Activated T-cell treated with anti-CD3 and anti-CD28 coated beads, Interleukin-2, amount 50 U/mL, for 48 hours (primary cell): ENCODE data around the gene HLA-DQA1.
"Not testable (repeated sequence)": the region's sequence is repeated elsewhere in the genome, so short reads cannot be mapped to it uniquely, and the experiment has no call there.

Source experiments
- DNase-seq, 2 experiments: peaks; one replicate each; pipeline ENCODE4 v3.0.0-alpha.2; 2020

HLA-DQA1 gene

DNA sequence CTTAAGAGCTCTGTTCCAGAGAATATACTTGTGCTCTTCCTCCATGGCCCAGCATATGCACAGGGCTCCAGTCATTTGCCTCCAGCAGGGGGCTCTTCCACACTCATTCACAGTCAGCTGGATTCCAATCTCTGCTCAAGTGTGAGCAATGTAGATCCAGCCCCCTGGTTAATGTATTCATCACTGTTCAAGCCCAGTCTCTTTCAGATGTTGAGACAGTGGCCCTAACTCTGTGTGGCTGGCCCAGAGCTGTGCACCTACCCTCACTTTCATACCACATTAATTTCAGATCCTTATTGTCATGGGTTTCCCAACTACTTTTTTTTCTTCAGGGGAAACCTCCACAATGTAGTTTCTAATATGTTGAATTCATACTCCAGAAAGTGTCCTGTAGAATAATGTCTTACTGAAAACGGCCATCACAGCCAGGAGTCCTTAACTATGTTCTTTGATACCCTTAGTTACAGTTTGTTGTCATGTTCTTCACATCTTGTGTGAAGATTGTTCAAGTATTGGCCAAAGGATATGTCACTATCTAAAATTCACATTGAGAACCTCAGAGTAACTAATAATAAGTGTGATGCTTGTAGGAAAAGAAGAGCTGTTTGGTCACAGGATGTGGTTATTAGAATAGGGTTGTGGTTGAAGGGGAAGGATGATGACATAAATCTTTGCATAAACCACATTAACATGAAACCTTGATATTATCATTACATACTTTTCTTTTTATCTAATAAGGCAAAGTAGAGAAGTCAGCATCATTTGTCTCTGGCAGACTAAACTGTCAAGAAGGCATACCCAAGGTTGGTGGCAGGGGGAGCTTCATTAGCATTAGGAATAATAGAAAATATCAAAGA lies 14.4 kb upstream of the HLA-DQA1 start:
- peak; percentile 55 to 63 for DNase-seq

DNA sequence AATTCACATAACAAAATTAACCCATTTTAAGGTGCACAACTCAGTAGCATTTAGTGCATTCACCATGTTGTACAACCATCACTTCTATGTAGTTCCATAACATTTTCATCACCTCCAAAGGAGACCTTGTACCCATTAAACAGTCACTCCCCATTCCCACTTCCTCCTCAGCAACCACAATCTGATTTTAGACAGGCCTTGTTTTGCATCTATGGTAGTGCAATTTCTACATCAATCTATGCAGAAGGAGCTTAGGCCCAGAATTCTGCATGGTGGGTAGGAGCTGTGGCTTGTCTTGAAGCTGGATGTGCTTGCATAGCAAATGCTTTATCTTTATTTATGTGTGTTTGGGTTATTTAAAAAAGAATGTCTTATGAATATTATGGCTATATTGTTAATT lies 13.5 kb upstream of the HLA-DQA1 start:
- DNase-seq: no peak

DNA sequence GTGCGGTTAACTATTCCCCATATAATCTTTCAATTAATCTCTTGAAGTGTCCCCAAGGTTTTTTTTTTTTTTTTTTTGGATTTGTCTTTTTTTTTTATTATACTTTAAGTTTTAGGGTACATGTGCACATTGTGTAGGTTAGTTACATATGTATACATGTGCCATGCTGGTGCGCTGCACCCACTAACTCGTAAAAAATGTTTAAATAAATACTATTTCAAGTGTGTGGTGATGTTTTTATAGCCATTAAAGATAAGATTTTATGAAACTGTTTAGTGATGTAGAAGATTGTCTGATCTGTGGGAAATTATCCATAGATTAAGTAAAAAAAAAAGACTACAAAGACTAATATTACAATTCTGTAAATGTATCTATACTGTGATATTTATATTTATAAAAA lies 12.6 kb upstream of the HLA-DQA1 start:
- no peak for DNase-seq

DNA sequence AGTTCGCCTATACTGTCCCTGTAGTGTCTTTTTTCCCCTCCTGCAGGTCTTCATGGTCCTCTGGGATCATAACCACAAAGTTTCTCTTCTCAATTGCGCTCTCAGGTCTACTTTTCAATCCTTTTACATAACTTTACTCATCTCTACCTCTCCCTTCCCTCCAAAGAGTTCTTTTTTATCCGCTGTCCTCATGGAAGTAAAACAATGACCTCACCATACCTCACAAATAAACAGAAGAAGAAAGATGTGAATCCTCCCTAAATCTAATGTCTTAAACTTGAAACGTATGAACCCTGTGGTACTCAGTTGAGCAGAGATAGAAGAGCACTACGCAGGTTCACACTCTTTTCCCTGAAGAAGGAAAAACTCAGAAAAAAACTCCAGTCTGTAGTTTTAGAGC lies 12.1 kb upstream of the HLA-DQA1 start:
- no peak for DNase-seq

DNA sequence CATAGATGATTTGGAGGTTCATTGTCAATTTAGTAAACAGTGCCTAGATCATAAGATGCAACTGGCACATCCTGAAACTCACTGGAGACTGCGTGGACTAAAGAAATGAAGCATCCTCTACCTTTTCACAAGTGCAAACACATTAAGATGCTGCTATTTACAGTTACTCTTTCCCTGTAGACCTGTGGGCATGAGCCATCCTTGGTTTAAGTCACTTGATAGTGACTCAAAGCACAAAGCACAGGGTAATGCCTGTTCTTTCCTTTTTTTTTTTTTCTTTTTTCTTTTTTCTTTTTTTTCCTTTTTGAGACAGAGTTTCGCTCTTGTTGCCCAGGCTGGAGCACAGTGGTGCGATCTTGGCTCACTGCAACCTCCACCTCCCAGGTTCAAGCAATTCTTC lies 10.0 kb upstream of the HLA-DQA1 start:
- DNase-seq: no peak

DNA sequence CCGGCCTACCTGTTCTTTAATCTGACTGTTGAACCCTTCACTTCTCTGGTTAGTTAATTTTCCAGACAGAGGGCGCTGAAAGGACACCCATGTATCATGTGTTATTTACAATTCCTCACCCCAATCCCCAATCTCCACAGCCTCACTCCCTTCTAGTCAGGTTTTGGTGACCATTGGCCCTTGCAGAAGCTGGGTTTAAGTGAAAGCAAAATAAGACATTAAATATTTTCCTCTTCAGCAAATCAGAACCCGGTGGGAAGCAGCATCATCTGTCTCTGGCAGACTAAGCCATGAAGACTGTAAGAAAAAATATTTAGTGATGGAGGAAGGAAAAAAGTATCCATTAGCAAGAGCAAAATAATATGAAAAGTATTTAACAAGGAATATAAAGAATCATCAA lies 9.4 kb upstream of the HLA-DQA1 start:
- DNase-seq: no peak

DNA sequence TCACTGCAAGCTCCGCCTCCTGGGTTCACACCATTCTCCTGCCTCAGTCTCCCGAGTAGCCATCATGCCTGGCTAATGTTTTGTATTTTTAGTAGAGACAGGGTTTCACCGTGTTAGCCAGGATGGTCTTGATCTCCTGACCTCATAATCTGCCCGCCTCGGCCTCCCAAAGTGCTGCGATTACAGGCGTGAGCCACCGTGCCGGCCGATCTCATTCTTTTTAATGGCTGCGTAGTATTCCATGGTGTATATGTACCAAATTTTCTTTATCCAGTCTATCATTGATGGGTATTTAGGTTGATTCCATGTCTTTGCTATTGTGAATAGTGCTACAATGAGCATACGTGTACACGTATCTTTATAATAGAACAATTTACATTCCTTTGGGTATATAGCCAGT lies 7.4 kb upstream of the HLA-DQA1 start:
- not testable (repeated sequence) for DNase-seq

DNA sequence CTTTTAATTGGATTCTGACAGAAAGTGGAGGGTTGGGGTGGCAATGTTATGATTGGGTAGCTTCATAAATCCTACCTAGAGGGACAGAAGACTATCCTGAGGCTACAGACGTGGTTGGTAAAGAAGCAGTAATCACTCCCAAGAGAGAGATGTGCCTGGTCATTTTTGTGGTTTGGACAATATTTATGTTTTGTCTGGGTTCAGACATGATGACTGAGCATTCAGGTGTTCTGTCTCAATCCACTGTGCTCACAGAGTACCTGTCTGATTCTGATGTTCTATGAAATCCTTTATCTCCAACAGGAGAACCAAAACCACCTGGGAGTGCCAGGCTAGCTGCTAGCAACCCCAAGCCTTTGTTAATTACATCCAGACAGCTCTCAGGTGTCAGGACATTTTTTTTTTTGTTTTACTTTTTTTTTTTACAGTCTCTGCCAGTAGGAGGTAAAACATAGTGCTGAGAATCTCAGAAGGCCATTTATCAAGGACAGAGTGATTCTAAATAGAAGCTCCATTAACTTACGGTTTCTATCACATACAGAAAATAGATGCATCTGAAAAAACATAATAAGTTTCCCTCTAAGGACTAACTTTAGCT lies 1.6 kb upstream of the HLA-DQA1 start:
- DNase-seq: no peak

DNA sequence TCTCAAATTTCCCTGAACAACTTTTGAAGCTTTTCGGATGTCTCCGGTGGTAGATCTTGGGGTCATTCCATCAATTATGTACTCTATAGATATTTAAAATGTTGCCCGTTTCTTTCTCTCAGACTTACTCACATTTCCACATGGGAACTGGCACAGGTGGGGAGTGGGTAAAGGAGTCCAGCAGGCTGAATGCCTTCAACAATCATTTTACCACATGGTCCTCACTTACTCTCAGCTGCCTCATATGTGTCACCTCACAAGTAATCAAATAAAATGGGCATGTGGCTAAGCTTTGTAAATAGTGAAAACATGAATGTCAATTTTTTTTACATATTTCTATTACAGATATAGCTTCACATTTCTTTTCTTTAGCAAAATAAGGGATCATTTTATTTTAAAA lies 677 bp downstream of the HLA-DQA1 start:
- DNase-seq: no peak

DNA sequence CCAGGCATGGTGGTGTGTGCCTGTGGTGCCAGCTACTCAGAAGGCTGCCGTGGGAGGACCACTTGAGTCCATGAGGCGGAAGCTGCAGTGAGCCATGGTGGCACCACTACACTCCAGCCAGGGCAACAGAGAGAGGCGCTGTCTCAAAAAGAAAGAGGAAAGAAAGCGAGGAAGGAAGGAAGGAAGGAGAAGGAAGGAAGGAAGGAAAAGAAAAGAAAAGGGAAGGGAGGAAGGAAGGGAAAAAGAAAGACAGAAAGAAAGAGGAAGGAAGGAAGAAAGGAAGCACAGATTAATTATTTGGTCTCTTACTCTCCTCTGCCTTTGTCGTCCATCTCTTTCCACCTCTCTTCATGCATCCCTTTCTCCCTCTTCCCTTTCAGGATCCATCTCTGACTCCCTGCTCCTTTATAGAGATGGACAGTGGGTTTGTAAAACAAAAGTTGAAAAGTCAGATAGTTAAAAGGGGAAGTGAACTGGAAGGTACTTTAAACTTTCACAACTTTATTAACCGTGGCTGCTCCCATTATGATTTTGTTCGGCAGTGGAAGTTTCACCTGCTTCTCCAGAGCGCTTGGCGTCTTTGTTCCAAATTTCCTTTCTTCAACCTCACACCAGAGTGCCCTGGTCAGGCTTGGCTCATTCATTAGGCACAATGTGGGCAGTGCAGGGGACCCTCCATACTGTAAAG lies 1.5 kb downstream of the HLA-DQA1 start:
- no peak for DNase-seq

DNA sequence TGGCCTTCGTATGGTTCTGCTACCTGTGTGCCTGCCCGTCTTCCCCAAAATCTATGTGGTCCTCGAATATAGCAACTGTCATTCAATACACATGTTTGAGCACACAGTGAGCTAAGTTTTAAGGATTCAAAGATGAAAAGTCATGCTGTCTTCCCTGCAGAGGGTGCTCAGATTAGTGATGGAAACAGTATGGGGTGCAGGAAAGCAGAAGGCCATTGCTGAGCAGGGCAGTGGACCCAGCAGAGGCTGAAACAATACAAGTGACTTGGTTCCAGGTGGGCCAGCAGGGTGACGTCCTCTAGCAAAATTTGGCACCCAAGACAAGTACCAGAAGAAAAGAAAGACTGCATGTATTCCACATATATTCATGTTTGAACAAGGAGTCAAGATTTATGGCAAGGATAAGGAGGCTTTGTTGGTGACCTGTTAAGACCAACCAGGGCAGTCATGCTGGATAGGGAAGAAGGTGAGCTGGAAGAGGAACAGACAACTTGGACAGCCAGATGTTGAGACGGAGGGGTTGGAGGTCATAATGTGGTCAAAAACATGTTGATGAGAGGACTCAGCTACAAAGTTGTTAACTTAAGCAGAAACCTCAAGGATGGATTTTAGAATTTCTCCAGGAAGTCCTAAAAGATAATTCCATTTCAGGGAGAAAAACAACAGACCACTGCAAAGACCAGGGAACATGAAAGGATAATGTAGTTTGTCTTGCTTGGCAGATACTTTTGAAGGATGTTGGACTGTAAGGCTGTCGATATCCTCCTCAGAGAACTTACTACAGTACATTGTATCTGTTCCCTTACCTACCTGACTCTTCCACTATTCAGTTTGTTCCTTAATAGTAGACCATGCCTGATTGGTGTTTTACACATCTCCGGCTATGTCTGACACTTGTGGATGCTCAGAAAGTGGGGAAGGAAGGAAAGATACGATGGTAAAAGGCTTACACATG lies 2.5 kb downstream of the HLA-DQA1 start:
- DNase-seq: no peak

DNA sequence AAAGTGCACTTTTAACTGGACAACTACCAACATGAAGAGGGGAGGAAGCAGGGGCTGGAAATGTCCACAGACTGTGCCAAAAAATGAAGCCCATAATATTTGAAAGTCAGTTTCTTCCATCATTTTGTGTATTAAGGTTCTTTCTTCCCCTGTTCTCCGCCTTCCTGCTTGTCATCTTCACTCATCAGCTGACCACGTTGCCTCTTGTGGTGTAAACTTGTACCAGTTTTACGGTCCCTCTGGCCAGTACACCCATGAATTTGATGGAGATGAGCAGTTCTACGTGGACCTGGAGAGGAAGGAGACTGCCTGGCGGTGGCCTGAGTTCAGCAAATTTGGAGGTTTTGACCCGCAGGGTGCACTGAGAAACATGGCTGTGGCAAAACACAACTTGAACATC lies 3.9 kb downstream of the HLA-DQA1 start:
- no peak for DNase-seq

DNA sequence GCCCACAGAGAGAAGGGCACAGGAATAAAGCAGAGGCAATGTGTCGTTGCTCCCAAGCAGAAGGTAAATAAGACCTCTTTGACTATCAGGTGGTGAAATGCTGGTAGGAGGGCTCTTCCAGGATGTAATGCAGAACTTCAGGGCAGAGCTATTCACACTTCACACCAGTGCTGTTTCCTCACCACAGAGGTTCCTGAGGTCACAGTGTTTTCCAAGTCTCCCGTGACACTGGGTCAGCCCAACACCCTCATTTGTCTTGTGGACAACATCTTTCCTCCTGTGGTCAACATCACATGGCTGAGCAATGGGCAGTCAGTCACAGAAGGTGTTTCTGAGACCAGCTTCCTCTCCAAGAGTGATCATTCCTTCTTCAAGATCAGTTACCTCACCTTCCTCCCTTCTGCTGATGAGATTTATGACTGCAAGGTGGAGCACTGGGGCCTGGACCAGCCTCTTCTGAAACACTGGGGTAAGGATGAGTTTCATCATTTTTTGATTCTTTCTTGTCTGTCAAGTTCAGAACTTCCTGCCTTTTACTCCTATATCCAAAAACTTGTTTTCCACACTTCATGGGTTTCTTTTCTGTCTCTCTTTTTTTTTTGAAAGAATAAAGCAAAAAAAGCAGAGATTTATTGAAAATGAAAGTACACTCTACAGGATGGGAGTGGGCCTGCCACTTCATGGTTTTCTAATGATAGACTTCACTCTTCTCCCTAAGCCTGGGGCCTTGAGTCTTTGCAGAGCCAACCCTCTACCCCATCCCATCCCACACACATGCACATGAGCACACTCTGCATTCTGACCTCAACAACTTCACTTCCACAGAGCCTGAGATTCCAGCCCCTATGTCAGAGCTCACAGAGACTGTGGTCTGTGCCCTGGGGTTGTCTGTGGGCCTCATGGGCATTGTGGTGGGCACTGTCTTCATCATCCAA lies 4.8 kb downstream of the HLA-DQA1 start:
- DNase-seq: not testable (repeated sequence)

DNA sequence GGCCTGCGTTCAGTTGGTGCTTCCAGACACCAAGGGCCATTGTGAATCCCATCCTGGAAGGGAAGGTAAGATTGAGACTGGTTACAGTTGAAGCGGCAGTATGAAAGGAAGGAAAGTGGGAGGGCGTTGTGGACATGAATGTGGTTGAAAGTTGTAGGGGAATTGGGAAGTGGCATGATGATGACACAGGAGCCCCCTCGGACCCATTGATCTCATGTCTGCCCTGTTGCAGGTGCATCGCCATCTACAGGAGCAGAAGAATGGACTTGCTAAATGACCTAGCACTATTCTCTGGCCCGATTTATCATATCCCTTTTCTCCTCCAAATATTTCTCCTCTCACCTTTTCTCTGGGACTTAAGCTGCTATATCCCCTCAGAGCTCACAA lies 5.5 kb downstream of the HLA-DQA1 start:
- DNase-seq: no peak

DNA sequence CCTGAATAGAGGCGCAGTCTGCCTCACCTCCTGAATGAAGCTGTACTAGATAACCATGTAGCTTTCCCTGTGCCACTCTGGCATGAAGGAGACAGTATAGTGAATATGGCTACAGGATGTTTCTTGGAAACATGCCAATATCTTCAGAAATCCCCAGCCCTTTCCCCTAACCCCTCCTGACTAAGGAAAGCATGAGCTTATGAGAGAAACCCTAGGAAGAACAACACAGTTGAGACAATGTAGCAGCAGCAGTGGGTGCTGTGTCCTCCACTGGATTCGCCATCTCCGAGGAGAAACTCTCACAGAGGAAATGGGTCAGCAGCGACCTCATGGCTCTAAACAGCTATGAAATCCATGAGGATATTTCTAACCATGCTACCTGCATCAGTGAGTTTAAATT lies 6.7 kb downstream of the HLA-DQA1 start:
- DNase-seq: no peak

DNA sequence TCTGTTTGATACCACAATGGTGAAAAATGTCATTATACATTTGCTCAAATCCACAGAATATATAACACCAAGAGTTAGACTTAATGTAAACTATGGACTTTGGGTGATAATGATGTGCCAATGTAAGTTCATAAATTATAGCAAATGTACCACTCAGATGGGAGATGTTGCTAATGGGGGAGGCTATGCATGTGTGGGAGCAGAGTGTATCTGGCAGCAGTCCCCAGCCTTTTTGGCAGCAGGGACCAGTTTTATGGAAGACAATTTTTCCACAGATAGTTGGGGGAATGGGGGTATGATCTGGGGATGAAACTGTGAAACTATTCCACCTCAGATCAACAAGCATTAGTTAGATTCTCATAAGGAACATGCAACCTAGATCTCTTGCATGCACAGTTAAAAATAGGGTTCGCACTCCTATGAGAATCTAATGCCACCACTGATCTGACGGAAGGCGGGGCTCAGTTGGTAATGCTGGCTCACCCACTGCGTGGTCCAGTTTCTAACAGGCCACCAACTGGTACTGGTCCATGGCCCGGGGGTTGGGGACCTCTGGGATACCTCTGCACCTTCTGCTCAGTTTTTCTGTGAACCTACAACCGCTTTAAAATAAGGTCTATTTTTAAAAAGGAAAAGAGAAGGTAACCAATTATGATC lies 8.0 kb downstream of the HLA-DQA1 start:
- DNase-seq: no peak

DNA sequence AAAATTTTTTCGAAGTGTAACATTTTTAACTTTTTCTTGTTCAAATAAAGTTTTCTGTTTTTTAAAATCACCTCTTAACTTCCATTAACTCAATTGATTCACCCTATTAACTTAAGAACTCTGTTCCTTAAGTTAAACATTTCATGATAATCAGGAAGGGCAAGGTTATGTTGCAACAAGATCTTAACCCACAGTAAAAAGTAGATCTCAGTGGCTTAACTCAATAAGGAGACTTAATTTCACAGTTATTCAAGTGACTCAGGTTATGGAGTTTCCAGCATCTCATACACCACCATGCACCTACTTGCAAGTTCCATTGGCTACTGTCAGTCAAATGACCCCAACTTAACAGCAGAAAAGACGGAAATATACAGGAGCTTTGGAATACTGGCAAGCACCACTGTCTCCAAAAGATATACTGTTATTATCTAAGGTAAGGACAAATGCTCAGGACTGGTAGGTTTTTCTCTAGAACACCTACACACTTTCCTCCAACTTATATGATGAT lies 18.1 kb downstream of the HLA-DQA1 start:
- DNase-seq: no peak

DNA sequence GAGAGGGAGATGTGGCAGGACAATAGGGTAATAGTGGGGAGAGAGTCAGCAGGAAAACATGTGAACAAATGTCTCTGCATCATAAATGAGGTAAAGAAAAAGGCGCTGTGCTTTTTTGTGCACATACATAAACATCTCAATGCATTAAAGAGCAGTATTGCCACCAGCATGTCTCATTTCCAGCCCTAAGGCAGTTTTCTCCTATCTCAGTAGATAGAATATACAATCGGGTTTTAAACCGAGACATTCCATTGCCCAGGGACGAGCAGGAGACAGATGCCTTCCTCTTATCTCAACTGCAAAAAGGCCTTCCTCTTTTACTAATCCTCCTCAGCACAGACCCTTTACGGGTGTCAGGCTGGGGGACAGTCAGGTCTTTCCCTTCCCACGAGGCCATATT lies 20.1 kb downstream of the HLA-DQA1 start:
- not testable (repeated sequence) for DNase-seq

DNA sequence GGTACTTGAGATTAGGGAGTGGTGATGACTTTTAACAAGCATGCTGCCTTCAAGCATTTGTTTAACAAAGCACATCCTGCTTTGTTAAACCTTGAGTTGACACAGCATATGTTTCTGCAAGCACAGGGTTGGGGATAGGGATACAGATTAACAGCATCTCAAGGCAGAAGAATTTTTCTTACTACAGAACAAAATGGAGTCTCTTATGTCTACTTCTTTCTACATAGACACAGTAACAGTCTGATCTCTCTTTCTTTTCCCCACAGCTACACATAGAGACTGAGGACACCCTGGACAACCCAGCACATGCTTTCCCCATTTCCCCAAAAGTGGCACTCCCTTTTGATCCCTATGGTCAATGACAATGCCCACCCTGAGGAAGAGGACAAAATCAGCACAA lies 20.6 kb downstream of the HLA-DQA1 start:
- DNase-seq: not testable (repeated sequence)

DNA sequence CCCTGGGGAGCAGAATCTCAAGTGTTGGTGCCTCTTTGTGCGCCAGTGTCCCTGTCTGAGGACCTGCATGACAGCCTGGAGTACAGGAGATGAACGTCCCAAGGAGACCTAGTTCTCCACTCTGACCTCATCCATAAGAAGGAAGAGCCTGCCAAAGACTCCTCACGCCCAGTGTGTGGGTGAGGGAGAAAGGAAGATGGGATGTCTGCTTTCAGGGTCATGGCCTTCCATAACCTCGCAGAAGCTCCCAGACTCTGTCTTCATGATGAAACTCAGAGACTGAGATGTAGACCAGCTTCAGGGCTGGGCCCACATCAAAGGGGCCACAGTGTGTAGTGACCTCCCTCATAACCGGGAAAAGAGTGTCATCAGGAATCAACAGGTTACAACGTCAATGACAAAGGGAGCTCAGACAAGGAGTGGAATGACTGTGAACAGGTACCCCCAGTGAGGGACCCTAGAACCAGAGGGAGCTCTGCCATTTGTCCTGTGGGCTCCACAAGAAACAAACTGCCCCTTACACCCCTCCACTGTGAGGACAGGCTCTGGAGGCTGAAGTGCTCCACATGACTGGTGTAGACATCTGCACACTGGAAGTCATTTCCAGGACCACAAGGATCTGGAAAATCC lies 21.2 kb downstream of the HLA-DQA1 start:
- no peak for DNase-seq
